Measurements from ENCODE around the gene GAREM1. TPM values are rescaled to one million over a fixed set of nuclear protein-coding genes. Genes with fewer than 3 reads are reported as not detected.

The GAREM1 gene
- total RNA-seq, 1 experiment from 2014 or later: 1.8 TPM

DNA sequence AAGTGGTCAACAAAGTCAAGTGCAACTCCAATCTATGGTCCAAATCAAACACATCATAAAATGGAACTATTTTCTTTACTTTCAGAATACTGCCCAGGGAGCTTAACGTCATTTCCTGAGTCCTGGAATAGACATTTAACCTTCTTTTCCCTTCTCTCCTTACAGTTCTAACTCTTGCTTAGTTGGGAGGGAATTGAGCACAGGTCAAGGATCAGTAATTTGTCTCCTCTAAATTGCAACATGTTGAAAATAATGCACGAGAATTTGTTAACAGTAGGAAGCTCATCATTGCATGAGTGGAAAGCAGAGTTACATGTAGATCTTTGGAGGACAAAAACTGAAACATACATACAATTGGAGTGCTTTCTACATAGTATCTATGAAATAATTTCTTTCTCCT, 193.1 kb downstream of the GAREM1 start:
- no peaks in the 10 kb centered on the region for H3K9me3 ChIP-seq (ENCODE audit: low read length)
- no TSS peak for BruUV-seq (replicated peaks)
- intact Hi-C loops (cut with micrococcal nuclease): no loop called here
- H2AFZ ChIP-seq (ENCODE audit: low read length): no peak overlapping the region
- no peaks in the 10 kb centered on the region for H3F3A ChIP-seq (ENCODE audit: low read length, unreplicated experiment)
- no peak overlapping the region for H3K9ac ChIP-seq (ENCODE audit: low read length)
- no peaks in the 10 kb centered on the region for H3K79me2 ChIP-seq (ENCODE audit: low read length)
- H3K36me3 ChIP-seq (ENCODE audit: low read depth, low read length): no peaks in the 10 kb centered on the region
- ChIA-PET POLR2A (ENCODE audit: unreplicated experiment) (no interaction called here), CTCF (interaction anchor here (1.0 kb wide), 1 partner anchor 119 kb away, joined by 4 read pairs; no protein-coding TSS in a partner anchor)
- no peaks in the 10 kb centered on the region for H3K9me2 ChIP-seq (replicated peaks; ENCODE audit: low read length)
- TF ChIP-seq EZH2 (IDR thresholded peaks at IDR 0.05; ENCODE audit: low read length, unreplicated experiment) (no peak), EZH2phosphoT487 (IDR thresholded peaks at IDR 0.05; ENCODE audit: borderline replicate concordance, low read length) (no peak)
- TF ChIP-seq, protein P1, sequence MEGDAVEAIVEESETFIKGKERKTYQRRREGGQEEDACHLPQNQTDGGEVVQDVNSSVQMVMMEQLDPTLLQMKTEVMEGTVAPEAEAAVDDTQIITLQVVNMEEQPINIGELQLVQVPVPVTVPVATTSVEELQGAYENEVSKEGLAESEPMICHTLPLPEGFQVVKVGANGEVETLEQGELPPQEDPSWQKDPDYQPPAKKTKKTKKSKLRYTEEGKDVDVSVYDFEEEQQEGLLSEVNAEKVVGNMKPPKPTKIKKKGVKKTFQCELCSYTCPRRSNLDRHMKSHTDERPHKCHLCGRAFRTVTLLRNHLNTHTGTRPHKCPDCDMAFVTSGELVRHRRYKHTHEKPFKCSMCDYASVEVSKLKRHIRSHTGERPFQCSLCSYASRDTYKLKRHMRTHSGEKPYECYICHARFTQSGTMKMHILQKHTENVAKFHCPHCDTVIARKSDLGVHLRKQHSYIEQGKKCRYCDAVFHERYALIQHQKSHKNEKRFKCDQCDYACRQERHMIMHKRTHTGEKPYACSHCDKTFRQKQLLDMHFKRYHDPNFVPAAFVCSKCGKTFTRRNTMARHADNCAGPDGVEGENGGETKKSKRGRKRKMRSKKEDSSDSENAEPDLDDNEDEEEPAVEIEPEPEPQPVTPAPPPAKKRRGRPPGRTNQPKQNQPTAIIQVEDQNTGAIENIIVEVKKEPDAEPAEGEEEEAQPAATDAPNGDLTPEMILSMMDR (conservative IDR thresholded peaks at IDR 0.05; ENCODE audit: low read depth, low read length): no peak
- H4K20me1 ChIP-seq (ENCODE audit: low read length): no peaks in the 10 kb centered on the region
- ATAC-seq (no peak), DNase-seq (no peak)
- no peak overlapping the region for H3K4me2 ChIP-seq (ENCODE audit: low read length)
- H3K4me3 ChIP-seq (ENCODE audit: low read length): no peak overlapping the region
- H3K27me3 ChIP-seq (ENCODE audit: low read length): no peaks in the 10 kb centered on the region
- no peak overlapping the region for H3K27ac ChIP-seq (ENCODE audit: low read length)
- peaks cover 12% of the 10 kb centered on the region for H3K4me1 ChIP-seq (ENCODE audit: insufficient read depth, low read length)

DNA sequence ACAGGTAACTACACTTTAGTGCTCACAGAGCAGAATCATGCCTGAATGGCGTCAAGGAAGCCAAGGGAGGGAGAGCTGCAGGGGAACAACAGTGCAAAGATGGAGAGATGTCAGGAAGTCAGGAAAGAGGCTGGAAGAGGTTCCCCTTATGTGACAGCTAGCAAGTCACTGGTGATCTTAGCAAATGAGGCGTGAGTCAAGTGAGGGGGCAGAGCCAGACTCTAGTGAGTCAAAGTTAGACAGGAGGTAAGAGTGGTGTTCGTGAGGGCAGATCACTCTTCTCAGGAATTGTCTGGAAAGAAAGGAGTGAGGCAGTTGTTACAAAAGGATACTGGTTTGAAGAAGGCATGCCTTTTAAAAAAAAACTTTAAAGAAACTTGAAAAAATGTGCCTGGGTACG, 193.8 kb downstream of the GAREM1 start:
- no peak for ATAC-seq
- intact Hi-C loops (cut with micrococcal nuclease): no loop called here
- BruUV-seq (replicated peaks): no TSS peak

DNA sequence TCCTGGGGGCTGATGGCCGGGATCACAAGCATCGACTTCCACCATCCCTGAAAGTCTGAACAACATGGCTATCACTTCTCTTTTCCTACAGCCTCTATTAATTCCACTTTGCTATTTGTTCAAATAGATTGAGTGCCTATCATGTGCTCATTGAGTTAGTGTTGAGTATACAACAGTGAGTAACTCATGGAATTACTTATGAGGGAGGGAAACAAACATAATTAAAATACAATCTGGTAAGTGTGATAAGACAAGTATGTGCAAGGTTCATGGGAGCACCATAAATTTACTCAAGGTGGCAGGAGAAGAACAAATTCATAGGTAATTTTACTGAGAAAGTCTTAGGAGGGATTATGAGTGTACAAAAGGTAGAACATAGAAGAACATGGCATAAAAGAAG, 194.4 kb downstream of the GAREM1 start:
- ChIA-PET POLR2A (ENCODE audit: unreplicated experiment) (no interaction called here), CTCF (no interaction called here)
- intact Hi-C loops (cut with micrococcal nuclease): no loop called here
- Histone ChIP-seq H3K9me3 (ENCODE audit: low read length) (no peaks in the 10 kb centered on the region), H3K36me3 (ENCODE audit: low read depth, low read length) (no peaks in the 10 kb centered on the region), H3K4me1 (ENCODE audit: insufficient read depth, low read length) (peaks cover 10% of the 10 kb centered on the region), H2AFZ (ENCODE audit: low read length) (no peak overlapping the region), H3K79me2 (ENCODE audit: low read length) (no peaks in the 10 kb centered on the region), H3F3A (ENCODE audit: low read length, unreplicated experiment) (no peaks in the 10 kb centered on the region), H3K27ac (ENCODE audit: low read length) (no peak overlapping the region), H3K4me2 (ENCODE audit: low read length) (no peak overlapping the region), H3K9ac (ENCODE audit: low read length) (no peak overlapping the region), H4K20me1 (ENCODE audit: low read length) (no peaks in the 10 kb centered on the region), H3K4me3 (ENCODE audit: low read length) (no peak overlapping the region), H3K27me3 (ENCODE audit: low read length) (no peaks in the 10 kb centered on the region), H3K9me2 (replicated peaks; ENCODE audit: low read length) (no peaks in the 10 kb centered on the region)
- BruUV-seq (replicated peaks): no TSS peak
- DNase-seq (no peak), ATAC-seq (no peak)
- TF ChIP-seq EZH2phosphoT487 (IDR thresholded peaks at IDR 0.05; ENCODE audit: borderline replicate concordance, low read length) (no peak), EZH2 (IDR thresholded peaks at IDR 0.05; ENCODE audit: low read length, unreplicated experiment) (no peak)
- TF ChIP-seq, protein P1 (conservative IDR thresholded peaks at IDR 0.05; ENCODE audit: low read depth, low read length): no peak

More for the DNA sequence above, 193.8 kb downstream of the GAREM1 start:
- Histone ChIP-seq H3K4me3 (ENCODE audit: low read length) (no peak overlapping the region), H3K36me3 (ENCODE audit: low read depth, low read length) (no peaks in the 10 kb centered on the region), H3K9ac (ENCODE audit: low read length) (no peak overlapping the region), H2AFZ (ENCODE audit: low read length) (no peak overlapping the region), H3K27ac (ENCODE audit: low read length) (no peak overlapping the region), H3K79me2 (ENCODE audit: low read length) (no peaks in the 10 kb centered on the region), H3K27me3 (ENCODE audit: low read length) (no peaks in the 10 kb centered on the region), H3K4me2 (ENCODE audit: low read length) (no peak overlapping the region), H4K20me1 (ENCODE audit: low read length) (no peaks in the 10 kb centered on the region), H3F3A (ENCODE audit: low read length, unreplicated experiment) (no peaks in the 10 kb centered on the region), H3K4me1 (ENCODE audit: insufficient read depth, low read length) (peaks cover 12% of the 10 kb centered on the region), H3K9me2 (replicated peaks; ENCODE audit: low read length) (no peaks in the 10 kb centered on the region), H3K9me3 (ENCODE audit: low read length) (no peaks in the 10 kb centered on the region)
- ChIA-PET CTCF (no interaction called here), POLR2A (ENCODE audit: unreplicated experiment) (no interaction called here)
- TF ChIP-seq, protein P1 (conservative IDR thresholded peaks at IDR 0.05; ENCODE audit: low read depth, low read length): no peak
- no peak for TF ChIP-seq EZH2 (IDR thresholded peaks at IDR 0.05; ENCODE audit: low read length, unreplicated experiment)
- no peak for TF ChIP-seq EZH2phosphoT487 (IDR thresholded peaks at IDR 0.05; ENCODE audit: borderline replicate concordance, low read length)
- no peak for DNase-seq
